ENCODE measurements around the gene RPTN.

Gene RPTN

DNA sequence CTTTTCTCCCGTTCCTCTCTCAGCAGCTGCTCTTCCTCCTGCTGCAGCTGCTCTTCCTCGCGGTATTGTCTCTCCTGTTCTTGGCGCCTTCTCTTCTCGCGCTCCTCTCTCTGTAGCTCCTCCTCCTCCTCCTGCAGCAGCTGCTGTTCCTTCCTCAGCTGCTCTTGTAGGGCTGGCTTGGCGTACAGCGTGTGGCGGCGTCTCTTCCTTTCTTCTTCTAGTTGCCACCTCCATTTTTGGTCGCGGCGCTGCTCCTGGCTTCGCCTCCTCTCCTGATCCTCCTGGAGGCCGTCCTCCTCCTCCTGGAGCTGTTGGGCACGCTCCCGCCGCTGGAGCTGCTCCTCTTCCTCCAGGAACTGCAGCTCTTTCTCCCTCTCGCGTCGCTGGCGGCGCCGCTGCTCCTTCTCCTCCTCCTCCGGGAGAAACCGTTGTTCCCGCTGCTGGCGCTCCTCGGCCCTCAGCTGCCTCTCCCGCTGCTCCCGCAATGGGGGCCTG, 48.6 kb downstream of the RPTN start:
- Histone ChIP-seq H3K79me2 (ENCODE audit: insufficient read depth, low read length) (no peaks in the 10 kb centered on the region), H3K4me3 (ENCODE audit: insufficient read depth, low read length, poor library complexity, severe bottlenecking) (no peak overlapping the region), H3K27me3 (ENCODE audit: low read length) (no peaks in the 10 kb centered on the region), H3K27ac (ENCODE audit: low read depth, low read length) (no peak overlapping the region), H3K36me3 (ENCODE audit: low read length) (no peaks in the 10 kb centered on the region), H3K9me2 (replicated peaks; ENCODE audit: insufficient read depth, low read length) (no peaks in the 10 kb centered on the region), H3F3A (ENCODE audit: insufficient read depth) (no peaks in the 10 kb centered on the region), H2AFZ (ENCODE audit: low read depth, low read length, severe bottlenecking) (no peak overlapping the region), H3K4me2 (ENCODE audit: low read depth, low read length, poor library complexity, severe bottlenecking) (no peak overlapping the region), H3K9me3 (ENCODE audit: insufficient read depth, low read length) (no peaks in the 10 kb centered on the region), H4K20me1 (ENCODE audit: low read depth, low read length) (no peaks in the 10 kb centered on the region), H3K9ac (ENCODE audit: low read length) (no peak overlapping the region)
- TF ChIP-seq, protein P1, sequence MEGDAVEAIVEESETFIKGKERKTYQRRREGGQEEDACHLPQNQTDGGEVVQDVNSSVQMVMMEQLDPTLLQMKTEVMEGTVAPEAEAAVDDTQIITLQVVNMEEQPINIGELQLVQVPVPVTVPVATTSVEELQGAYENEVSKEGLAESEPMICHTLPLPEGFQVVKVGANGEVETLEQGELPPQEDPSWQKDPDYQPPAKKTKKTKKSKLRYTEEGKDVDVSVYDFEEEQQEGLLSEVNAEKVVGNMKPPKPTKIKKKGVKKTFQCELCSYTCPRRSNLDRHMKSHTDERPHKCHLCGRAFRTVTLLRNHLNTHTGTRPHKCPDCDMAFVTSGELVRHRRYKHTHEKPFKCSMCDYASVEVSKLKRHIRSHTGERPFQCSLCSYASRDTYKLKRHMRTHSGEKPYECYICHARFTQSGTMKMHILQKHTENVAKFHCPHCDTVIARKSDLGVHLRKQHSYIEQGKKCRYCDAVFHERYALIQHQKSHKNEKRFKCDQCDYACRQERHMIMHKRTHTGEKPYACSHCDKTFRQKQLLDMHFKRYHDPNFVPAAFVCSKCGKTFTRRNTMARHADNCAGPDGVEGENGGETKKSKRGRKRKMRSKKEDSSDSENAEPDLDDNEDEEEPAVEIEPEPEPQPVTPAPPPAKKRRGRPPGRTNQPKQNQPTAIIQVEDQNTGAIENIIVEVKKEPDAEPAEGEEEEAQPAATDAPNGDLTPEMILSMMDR (IDR thresholded peaks at IDR 0.05; ENCODE audit: insufficient read depth, low read length, poor library complexity, severe bottlenecking) = no peak

DNA sequence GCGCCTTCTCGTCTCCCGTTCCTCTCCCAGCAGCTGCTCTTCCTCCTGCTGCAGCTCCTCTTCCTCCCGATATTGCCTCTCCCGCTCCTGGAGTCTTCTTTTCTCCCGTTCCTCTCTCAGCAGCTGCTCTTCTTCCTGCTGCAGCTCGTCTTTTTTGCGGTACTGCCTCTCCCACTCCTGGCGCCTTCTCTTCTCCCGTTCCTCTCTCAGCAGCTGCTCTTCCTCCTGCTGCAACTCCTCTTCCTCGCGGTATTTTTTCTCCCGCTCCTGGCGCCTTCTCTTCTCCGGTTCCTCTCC, 49.1 kb downstream of the RPTN start:
- Histone ChIP-seq H3K9me3 (ENCODE audit: insufficient read depth, low read length) (no peaks in the 10 kb centered on the region), H3K27me3 (ENCODE audit: low read length) (no peaks in the 10 kb centered on the region), H3K79me2 (ENCODE audit: insufficient read depth, low read length) (no peaks in the 10 kb centered on the region), H2AFZ (ENCODE audit: low read depth, low read length, severe bottlenecking) (no peak overlapping the region), H4K20me1 (ENCODE audit: low read depth, low read length) (no peaks in the 10 kb centered on the region), H3F3A (ENCODE audit: insufficient read depth) (no peaks in the 10 kb centered on the region), H3K4me3 (ENCODE audit: insufficient read depth, low read length, poor library complexity, severe bottlenecking) (no peak overlapping the region), H3K27ac (ENCODE audit: low read depth, low read length) (no peak overlapping the region), H3K9me2 (replicated peaks; ENCODE audit: insufficient read depth, low read length) (no peaks in the 10 kb centered on the region), H3K4me2 (ENCODE audit: low read depth, low read length, poor library complexity, severe bottlenecking) (no peak overlapping the region), H3K36me3 (ENCODE audit: low read length) (no peaks in the 10 kb centered on the region), H3K9ac (ENCODE audit: low read length) (no peak overlapping the region)
- TF ChIP-seq EZH2phosphoT487 (conservative IDR thresholded peaks at IDR 0.05; ENCODE audit: low read length) = no peak
- TF ChIP-seq, protein P1 (IDR thresholded peaks at IDR 0.05; ENCODE audit: insufficient read depth, low read length, poor library complexity, severe bottlenecking) = no peak

DNA sequence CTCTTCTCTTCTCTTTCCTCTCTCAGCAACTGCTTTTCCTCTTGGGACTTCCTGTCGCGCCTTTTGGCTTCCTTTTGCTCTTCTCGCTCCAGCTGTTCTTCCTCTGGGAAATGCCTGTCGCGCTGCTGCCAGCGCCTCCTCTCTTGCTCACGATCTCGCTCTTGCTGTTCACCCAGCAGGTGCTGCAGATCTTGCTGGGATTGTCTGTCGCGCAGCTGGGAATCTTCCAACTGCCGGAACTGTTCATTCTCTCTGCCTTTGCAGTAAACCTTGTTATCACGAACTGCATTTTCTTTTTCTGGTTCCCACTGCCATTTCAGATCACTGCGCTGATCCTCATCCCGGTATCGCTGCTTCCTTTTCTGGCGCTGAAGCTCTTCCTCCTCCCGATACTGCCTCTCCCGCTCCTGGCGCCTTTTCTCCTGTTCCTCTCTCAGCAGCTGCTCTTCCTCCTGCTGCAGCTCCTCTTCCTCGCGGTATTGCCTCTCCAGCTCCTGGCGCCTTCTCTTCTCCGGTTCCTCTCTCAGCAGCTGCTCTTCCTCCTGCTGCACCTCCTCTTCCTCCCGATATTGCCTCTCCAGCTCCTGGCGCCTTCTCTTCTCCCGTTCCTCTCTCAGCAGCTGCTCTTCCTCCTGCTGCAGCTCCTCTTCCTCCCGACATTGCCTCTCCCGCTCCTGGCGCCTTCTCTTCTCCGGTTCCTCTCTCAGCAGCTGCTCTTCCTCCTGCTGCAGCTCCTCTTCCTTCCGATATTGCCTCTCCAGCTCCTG, 49.6 kb downstream of the RPTN start:
- H2AFZ ChIP-seq (ENCODE audit: low read depth, low read length, severe bottlenecking) = no peak overlapping the region

More for the DNA sequence above, 49.6 kb downstream of the RPTN start:
- H3K36me3 ChIP-seq (ENCODE audit: low read length) = no peaks in the 10 kb centered on the region
- H4K20me1 ChIP-seq (ENCODE audit: low read depth, low read length) = no peaks in the 10 kb centered on the region
- no peak overlapping the region for H3K4me2 ChIP-seq (ENCODE audit: low read depth, low read length, poor library complexity, severe bottlenecking)
- H3K27me3 ChIP-seq (ENCODE audit: low read length) = no peaks in the 10 kb centered on the region
- no peaks in the 10 kb centered on the region for H3K79me2 ChIP-seq (ENCODE audit: insufficient read depth, low read length)
- no peak overlapping the region for H3K27ac ChIP-seq (ENCODE audit: low read depth, low read length)
- no peak overlapping the region for H3K9ac ChIP-seq (ENCODE audit: low read length)
- H3K4me3 ChIP-seq (ENCODE audit: insufficient read depth, low read length, poor library complexity, severe bottlenecking) = no peak overlapping the region
- H3K9me2 ChIP-seq (replicated peaks; ENCODE audit: insufficient read depth, low read length) = no peaks in the 10 kb centered on the region
- no peaks in the 10 kb centered on the region for H3F3A ChIP-seq (ENCODE audit: insufficient read depth)
- H3K9me3 ChIP-seq (ENCODE audit: insufficient read depth, low read length) = no peaks in the 10 kb centered on the region
- TF ChIP-seq, protein P1 (IDR thresholded peaks at IDR 0.05; ENCODE audit: insufficient read depth, low read length, poor library complexity, severe bottlenecking) = no peak
- TF ChIP-seq EZH2phosphoT487 (conservative IDR thresholded peaks at IDR 0.05; ENCODE audit: low read length) = no peak

All from SU-DHL-6 (cell line).